ENCODE data around the gene LASP1.
A peak's percentile ranks its signal among the peaks of the same experiment; 100 is the strongest.
"Not testable (repeated sequence)": the region's sequence is repeated elsewhere in the genome, so short reads cannot be mapped to it uniquely, and the experiment has no call there.

LASP1 gene

GRCh38 chr17:38918916-38919315 lies 49.1 kb downstream of the LASP1 start:
- DNase-seq (no peak), ATAC-seq (no peak)
- Mint-ChIP-seq H3K27me3 (no peaks in the 10 kb centered on the region), H3K4me1 (peaks cover 24% of the 10 kb centered on the region), H3K27ac (no peak overlapping the region), H3K9me3 (no peaks in the 10 kb centered on the region), H3K36me3 (ENCODE audit: low read depth) (peaks cover 34% of the 10 kb centered on the region), H3K4me3 (no peak overlapping the region)

DNA sequence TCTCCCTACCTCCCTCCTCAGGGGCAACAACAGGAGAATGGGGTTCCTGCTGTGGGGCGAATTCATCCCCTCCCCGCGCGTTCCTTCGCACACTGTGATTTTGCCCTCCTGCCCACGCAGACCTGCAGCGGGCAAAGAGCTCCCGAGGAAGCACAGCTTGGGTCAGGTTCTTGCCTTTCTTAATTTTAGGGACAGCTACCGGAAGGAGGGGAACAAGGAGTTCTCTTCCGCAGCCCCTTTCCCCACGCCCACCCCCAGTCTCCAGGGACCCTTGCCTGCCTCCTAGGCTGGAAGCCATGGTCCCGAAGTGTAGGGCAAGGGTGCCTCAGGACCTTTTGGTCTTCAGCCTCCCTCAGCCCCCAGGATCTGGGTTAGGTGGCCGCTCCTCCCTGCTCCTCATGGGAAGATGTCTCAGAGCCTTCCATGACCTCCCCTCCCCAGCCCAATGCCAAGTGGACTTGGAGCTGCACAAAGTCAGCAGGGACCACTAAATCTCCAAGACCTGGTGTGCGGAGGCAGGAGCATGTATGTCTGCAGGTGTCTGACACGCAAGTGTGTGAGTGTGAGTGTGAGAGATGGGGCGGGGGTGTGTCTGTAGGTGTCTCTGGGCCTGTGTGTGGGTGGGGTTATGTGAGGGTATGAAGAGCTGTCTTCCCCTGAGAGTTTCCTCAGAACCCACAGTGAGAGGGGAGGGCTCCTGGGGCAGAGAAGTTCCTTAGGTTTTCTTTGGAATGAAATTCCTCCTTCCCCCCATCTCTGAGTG lies 49.6 kb downstream of the LASP1 start:
- ATAC-seq, result no peak
- Mint-ChIP-seq H3K27me3 (no peaks in the 10 kb centered on the region), H3K27ac (peak overlapping the region; percentile 81), H3K36me3 (ENCODE audit: low read depth) (peaks cover 29% of the 10 kb centered on the region), H3K4me1 (peaks cover 24% of the 10 kb centered on the region), H3K4me3 (no peak overlapping the region), H3K9me3 (no peaks in the 10 kb centered on the region)
- no peak for DNase-seq

- H3K27ac Mint-ChIP-seq, result peak overlapping the region; percentile 71
- no peak overlapping the region for H3K4me3 Mint-ChIP-seq
These were observed 50.8 kb downstream of the LASP1 start for GRCh38 chr17:38920374-38921291.

GRCh38 chr17:38921756-38922411 lies 52.0 kb downstream of the LASP1 start:
- H3K4me1 Mint-ChIP-seq, result peaks cover 45% of the 10 kb centered on the region
- peaks cover 19% of the 10 kb centered on the region for H3K36me3 Mint-ChIP-seq (ENCODE audit: low read depth)
- no peaks in the 10 kb centered on the region for H3K27me3 Mint-ChIP-seq
- no peak for ATAC-seq
- H3K9me3 Mint-ChIP-seq, result no peaks in the 10 kb centered on the region
- peak overlapping the region; percentile 75 for H3K27ac Mint-ChIP-seq
- H3K4me3 Mint-ChIP-seq, result no peak overlapping the region
- DNase-seq, result no peak

More at GRCh38 chr17:38920374-38921291, 50.8 kb downstream of the LASP1 start:
- H3K27me3 Mint-ChIP-seq, result no peaks in the 10 kb centered on the region
- H3K4me1 Mint-ChIP-seq, result peaks cover 33% of the 10 kb centered on the region
- H3K9me3 Mint-ChIP-seq, result no peaks in the 10 kb centered on the region
- peaks cover 27% of the 10 kb centered on the region for H3K36me3 Mint-ChIP-seq (ENCODE audit: low read depth)
- ATAC-seq, result no peak
- no peak for DNase-seq

- Mint-ChIP-seq H3K4me1 (peaks cover 47% of the 10 kb centered on the region), H3K36me3 (ENCODE audit: low read depth) (peaks cover 13% of the 10 kb centered on the region), H3K9me3 (no peaks in the 10 kb centered on the region), H3K27me3 (no peaks in the 10 kb centered on the region), H3K27ac (peak overlapping the region; percentile 75), H3K4me3 (no peak overlapping the region)
- no peak for DNase-seq
- ATAC-seq, result no peak
These were observed 52.9 kb downstream of the LASP1 start for GRCh38 chr17:38922538-38923297.

GRCh38 chr17:38925263-38925995 lies 55.6 kb downstream of the LASP1 start, which contains the start of gene LASP1NB:
TSS of gene LASP1NB (plus strand) at chr17:38925614.
- Mint-ChIP-seq H3K9me3 (no peaks in the 10 kb centered on the region), H3K4me3 (peak within 1 kb of the TSS; percentile 52), H3K27ac (peak within 1 kb of the TSS; percentile 75), H3K4me1 (peaks cover 41% of the 10 kb centered on the region), H3K27me3 (no peaks in the 10 kb centered on the region), H3K36me3 (ENCODE audit: low read depth) (no peaks in the 10 kb centered on the region)
- ATAC-seq (peak; percentile 63), DNase-seq (peak; percentile 71)

DNA sequence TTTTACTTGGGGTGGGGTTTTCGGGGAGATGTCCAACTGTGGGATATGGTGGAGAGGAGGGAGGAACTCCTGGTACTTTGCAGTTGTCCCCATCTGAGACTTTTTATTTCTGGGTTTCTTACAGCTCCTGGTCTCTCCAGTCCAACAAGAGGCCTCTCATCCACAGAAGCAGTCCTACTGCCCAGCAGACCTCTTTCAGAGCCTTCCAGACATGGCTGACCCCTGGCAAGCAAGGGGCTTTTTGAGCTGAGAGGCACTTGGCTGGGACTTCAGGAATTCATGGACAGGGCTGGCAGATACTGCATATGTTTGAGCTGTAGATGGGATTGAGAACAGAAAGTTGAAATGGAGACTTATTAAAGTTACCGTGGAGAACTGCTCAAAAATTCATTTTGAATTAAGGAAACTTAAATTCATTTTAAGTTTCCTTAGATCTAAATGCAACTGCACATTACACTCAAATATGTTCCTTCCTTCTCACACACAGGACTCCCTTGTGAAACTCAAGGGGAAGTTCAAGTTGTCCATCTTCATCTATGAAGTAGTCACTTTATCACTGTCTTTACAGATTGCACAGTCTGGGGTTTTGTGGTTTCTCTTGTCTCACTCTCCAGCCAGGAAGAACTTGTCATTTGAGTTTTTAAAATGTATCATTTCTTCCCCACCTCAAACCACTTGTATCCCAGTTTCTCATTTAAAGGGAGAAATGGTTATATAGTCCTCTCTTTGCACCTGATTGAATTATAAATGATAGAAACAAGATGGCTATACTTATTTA lies 56.6 kb downstream of the LASP1 start:
- Mint-ChIP-seq H3K27me3 (no peaks in the 10 kb centered on the region), H3K36me3 (ENCODE audit: low read depth) (no peaks in the 10 kb centered on the region), H3K4me3 (peak overlapping the region; percentile 52), H3K9me3 (no peaks in the 10 kb centered on the region), H3K27ac (peak overlapping the region; percentile 74), H3K4me1 (peaks cover 37% of the 10 kb centered on the region)
- no peak for DNase-seq
- ATAC-seq, result peak; percentile 89

DNA sequence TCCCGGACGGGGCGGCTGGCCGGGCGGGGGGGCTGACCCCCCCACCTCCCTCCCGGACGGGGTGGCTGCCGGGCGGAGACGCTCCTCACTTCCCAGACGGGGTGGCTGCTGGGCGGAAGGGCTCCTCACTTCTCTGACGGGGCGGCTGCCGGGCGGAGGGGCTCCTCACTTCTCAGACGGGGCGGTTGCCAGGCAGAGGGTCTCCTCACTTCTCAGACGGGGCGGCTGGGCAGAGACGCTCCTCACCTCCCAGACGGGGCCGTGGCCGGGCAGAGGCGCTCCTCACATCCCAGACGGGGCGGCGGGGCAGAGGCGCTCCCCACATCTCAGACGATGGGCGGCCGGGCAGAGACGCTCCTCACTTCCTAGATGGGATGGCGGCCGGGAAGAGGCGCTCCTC lies 60.9 kb downstream of the LASP1 start:
- ATAC-seq; H3K27me3 Mint-ChIP-seq; H3K4me3 Mint-ChIP-seq; H3K27ac Mint-ChIP-seq; DNase-seq; H3K36me3 Mint-ChIP-seq (ENCODE audit: low read depth); H3K9me3 Mint-ChIP-seq: not testable (repeated sequence)
- H3K4me1 Mint-ChIP-seq, result peaks cover 15% of the 10 kb centered on the region

- not testable (repeated sequence) for ATAC-seq; H3K4me3 Mint-ChIP-seq; H3K27ac Mint-ChIP-seq; H3K27me3 Mint-ChIP-seq; H3K9me3 Mint-ChIP-seq; H3K4me1 Mint-ChIP-seq; DNase-seq; H3K36me3 Mint-ChIP-seq (ENCODE audit: low read depth)
These were observed 64.1 kb downstream of the LASP1 start for GRCh38 chr17:38933962-38934361.

DNA sequence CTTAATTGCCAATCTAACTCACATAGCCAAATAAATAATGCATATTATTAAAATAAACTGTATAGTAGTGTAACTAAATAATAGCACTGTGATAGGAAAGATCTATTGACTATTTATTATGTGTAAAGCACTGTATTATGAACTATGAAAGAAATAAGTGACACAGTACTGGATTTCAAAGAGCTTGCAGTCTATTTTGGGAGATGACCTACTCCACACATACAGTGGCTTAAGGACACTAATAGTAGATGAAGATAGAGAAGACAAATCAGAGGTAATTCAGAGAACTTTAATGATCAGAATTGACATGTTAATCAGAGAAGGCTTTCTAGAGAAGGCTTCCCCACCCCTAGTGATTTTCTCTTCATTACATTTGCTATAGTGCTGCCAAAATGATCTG lies 70.1 kb downstream of the LASP1 start:
- H3K4me1 Mint-ChIP-seq, result no peaks in the 10 kb centered on the region
- no peaks in the 10 kb centered on the region for H3K9me3 Mint-ChIP-seq
- H3K36me3 Mint-ChIP-seq (ENCODE audit: low read depth), result no peaks in the 10 kb centered on the region
- ATAC-seq, result no peak
- H3K27me3 Mint-ChIP-seq, result peaks cover 2% of the 10 kb centered on the region
- H3K27ac Mint-ChIP-seq, result no peak overlapping the region
- H3K4me3 Mint-ChIP-seq, result no peak overlapping the region
- no peak for DNase-seq

GRCh38 chr17:38940404-38940803 lies 70.5 kb downstream of the LASP1 start:
- Mint-ChIP-seq H3K4me3 (no peak overlapping the region), H3K9me3 (no peaks in the 10 kb centered on the region), H3K27ac (no peak overlapping the region), H3K4me1 (no peaks in the 10 kb centered on the region), H3K27me3 (peaks cover 2% of the 10 kb centered on the region), H3K36me3 (ENCODE audit: low read depth) (no peaks in the 10 kb centered on the region)
- no peak for ATAC-seq
- DNase-seq, result no peak

GRCh38 chr17:38942696-38943334 lies 73.0 kb downstream of the LASP1 start:
- no peak for DNase-seq
- H3K27me3 Mint-ChIP-seq, result no peaks in the 10 kb centered on the region
- no peaks in the 10 kb centered on the region for H3K9me3 Mint-ChIP-seq
- no peaks in the 10 kb centered on the region for H3K36me3 Mint-ChIP-seq (ENCODE audit: low read depth)
- no peak overlapping the region for H3K27ac Mint-ChIP-seq
- H3K4me1 Mint-ChIP-seq, result no peaks in the 10 kb centered on the region
- H3K4me3 Mint-ChIP-seq, result no peak overlapping the region
- no peak for ATAC-seq
